ENCODE measurements around the gene CTNNA2.

Gene CTNNA2

DNA sequence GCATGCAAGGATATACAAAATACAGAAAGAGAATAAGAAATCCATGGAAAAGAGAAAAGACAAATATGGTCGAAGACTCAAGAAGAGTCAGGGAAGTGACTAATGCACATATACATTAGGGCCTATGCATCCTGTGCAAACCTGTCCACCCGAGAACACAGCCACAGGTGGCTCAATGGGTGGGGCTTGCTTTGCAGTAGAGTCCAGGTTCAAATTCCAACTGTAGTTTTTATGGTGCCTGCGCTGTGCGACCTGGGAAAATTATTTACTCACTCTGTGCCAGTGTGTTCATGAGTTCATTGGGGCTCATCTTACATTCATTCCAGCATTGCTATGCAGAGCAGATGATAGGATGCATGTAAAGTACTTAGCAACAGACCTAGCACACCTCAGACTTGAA is 244.7 kb downstream of the CTNNA2 start:
- no peak for DNase-seq (ENCODE audit: low read depth)
- TF ChIP-seq, protein P1, sequence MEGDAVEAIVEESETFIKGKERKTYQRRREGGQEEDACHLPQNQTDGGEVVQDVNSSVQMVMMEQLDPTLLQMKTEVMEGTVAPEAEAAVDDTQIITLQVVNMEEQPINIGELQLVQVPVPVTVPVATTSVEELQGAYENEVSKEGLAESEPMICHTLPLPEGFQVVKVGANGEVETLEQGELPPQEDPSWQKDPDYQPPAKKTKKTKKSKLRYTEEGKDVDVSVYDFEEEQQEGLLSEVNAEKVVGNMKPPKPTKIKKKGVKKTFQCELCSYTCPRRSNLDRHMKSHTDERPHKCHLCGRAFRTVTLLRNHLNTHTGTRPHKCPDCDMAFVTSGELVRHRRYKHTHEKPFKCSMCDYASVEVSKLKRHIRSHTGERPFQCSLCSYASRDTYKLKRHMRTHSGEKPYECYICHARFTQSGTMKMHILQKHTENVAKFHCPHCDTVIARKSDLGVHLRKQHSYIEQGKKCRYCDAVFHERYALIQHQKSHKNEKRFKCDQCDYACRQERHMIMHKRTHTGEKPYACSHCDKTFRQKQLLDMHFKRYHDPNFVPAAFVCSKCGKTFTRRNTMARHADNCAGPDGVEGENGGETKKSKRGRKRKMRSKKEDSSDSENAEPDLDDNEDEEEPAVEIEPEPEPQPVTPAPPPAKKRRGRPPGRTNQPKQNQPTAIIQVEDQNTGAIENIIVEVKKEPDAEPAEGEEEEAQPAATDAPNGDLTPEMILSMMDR (IDR thresholded peaks at IDR 0.05; ENCODE audit: control insufficient read depth, insufficient read depth, low read depth, low read length, missing control alignments), result no peak

DNA sequence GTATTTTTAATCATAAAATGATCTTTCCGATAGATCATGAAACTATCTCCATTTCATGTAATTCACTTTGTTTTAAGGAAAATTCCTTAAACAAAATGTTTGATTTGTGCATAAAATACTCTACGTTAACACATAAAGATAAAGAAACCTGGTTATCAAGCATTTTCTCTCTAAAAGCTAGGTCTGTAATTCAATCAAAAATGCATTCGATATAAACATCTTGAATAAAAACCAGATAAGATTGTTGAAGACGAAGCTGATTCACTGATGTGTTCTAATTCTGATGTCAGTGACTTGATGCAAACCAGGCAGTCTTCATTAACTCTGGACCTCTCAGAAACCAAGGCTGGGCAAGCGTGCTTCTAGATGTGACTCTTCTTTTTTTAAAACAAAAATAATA is 245.2 kb downstream of the CTNNA2 start:
- DNase-seq (ENCODE audit: low read depth), result no peak

More for the DNA sequence above, 244.7 kb downstream of the CTNNA2 start:
- H3K4me3 ChIP-seq (ENCODE audit: control insufficient read depth, low read depth, low read length), result no peak overlapping the region

DNA sequence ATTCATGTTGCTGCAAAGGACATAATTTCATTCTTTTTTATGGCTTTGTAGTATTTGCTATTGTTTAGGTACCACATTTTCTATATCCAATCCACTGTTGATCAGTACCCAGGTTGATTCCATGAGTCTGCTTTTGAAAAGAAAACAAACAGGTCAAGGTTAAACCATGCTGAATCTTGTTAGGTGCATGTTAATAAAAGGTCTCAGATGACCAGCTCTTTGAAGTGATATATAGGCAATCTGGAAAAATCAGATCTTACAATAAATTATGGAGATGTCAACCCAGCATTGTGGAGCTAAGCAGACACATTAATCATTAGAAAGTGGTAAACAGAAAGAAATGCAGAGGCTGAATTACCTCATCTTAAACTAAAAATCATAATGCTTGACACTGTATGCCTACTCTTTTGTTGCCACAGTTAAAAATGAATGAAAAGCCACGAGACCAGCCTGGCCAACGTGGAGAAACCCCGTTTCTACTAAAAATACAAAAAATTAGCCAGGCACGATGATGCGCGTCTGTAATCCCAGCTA is 246.0 kb downstream of the CTNNA2 start:
- DNase-seq (ENCODE audit: low read depth), result no peak
- H3K4me3 ChIP-seq (ENCODE audit: control insufficient read depth, low read depth, low read length), result no peak overlapping the region
- TF ChIP-seq, protein P1 (IDR thresholded peaks at IDR 0.05; ENCODE audit: control insufficient read depth, insufficient read depth, low read depth, low read length, missing control alignments), result no peak

More for the DNA sequence above, 245.2 kb downstream of the CTNNA2 start:
- no peak overlapping the region for H3K4me3 ChIP-seq (ENCODE audit: control insufficient read depth, low read depth, low read length)
- TF ChIP-seq, protein P1 (IDR thresholded peaks at IDR 0.05; ENCODE audit: control insufficient read depth, insufficient read depth, low read depth, low read length, missing control alignments), result no peak

DNA sequence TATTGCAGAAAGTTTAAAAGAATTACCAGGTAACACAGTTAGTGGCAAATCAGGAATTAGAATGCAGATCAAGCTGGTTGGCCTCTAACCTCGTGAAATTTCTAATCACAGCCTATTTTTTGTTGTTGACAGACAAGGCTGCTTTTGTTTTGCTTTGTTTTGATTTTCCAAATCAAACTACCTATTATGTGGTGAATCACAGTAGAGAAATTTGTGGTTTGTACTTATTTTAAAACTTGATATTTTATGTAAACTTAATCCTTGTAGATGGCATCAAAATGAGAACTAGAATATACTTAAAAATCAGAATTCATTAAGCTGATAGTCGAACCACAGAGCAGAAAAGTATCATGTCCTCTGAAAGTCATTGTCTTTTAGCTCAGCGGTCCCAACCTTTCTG is 258.1 kb downstream of the CTNNA2 start:
- TF ChIP-seq, protein P1 (IDR thresholded peaks at IDR 0.05; ENCODE audit: control insufficient read depth, insufficient read depth, low read depth, low read length, missing control alignments), result no peak
- H3K4me3 ChIP-seq (ENCODE audit: control insufficient read depth, low read depth, low read length), result no peak overlapping the region
- DNase-seq (ENCODE audit: low read depth), result no peak

DNA sequence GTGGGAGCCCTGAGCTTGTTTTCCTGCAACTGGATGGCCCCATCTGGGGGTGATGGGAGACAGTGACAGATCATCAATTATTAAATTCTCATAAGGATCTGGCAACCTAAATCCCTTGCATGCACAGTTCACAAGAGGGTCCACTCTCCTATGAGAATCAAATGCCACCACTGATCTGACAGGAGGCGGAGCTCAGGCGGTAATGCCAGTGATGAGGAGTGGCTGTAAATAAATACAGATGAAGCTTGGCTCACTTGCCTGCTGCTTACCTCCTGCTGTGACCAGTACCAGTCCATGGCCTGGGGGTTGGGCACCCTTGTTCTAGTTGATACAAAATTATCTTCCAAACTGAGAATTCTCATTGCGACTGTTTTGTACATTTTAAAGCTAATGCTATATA is 258.6 kb downstream of the CTNNA2 start:
- no peak for DNase-seq (ENCODE audit: low read depth)
- TF ChIP-seq, protein P1 (IDR thresholded peaks at IDR 0.05; ENCODE audit: control insufficient read depth, insufficient read depth, low read depth, low read length, missing control alignments), result no peak
- no peak overlapping the region for H3K4me3 ChIP-seq (ENCODE audit: control insufficient read depth, low read depth, low read length)

DNA sequence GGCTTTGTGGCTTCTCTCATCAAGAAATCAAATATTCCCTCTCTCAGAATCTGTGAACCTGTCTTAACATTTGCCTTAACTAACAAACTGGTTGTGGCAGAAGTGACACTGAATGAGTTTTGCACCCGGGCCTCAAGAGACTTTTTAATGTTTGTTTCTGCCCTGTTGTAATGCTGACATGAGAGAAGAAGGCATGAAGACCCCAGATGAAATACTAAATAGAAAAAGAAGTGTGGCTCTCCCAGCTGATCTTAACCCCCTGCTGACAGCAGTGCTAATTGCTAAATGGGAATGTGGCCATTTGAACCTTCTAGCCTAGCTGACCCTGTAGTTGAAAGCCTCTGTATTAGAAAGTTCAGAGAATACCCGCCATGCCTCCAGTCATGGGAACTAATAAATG is 261.2 kb downstream of the CTNNA2 start:
- no peak overlapping the region for H3K4me3 ChIP-seq (ENCODE audit: control insufficient read depth, low read depth, low read length)
- no peak for DNase-seq (ENCODE audit: low read depth)
- TF ChIP-seq, protein P1 (IDR thresholded peaks at IDR 0.05; ENCODE audit: control insufficient read depth, insufficient read depth, low read depth, low read length, missing control alignments), result no peak

DNA sequence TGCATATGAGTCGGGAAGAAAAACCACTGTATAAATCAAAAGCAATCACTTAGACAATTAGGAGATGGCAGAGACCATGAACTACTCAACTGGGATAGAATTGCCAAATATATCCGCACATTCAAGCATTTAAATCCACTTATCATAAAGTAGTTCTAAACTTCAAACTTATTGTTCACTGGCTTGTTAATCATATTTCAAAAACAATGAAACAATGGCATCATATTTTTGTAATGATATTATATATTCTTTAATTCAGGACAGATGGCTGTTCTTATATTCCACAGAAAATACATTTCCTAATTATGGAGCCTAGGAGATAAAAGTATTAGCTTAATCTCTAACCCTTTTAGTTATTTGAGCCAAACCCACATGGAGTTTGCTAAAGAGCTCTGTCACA is 263.6 kb downstream of the CTNNA2 start:
- TF ChIP-seq, protein P1 (IDR thresholded peaks at IDR 0.05; ENCODE audit: control insufficient read depth, insufficient read depth, low read depth, low read length, missing control alignments), result no peak
- H3K4me3 ChIP-seq (ENCODE audit: control insufficient read depth, low read depth, low read length), result no peak overlapping the region
- no peak for DNase-seq (ENCODE audit: low read depth)
